H1 (cell line): ENCODE data around the gene SLC22A3. TPM values are rescaled to one million over a fixed set of nuclear protein-coding genes. Genes with fewer than 3 reads are reported as not detected.

Experiments
- CTCF ChIA-PET: fragments of 300-600 bp; sonication (Branson Sonifier 250); formaldehyde crosslinking; loops from one replicate; lab custom pipeline; 2021; ENCODE audit not compliant: partially characterized antibody; lab: Charles Lee
- POLR2A ChIA-PET: fragments of 300-600 bp; sonication (Branson Sonifier 250); formaldehyde crosslinking; loops from one replicate; lab custom pipeline; 2021; ENCODE audit warnings: inconsistent platforms; ENCODE audit not compliant: partially characterized antibody; lab: Charles Lee
- DNase-seq, 2 experiments: peaks; one replicate each; pipeline versions ENCODE4 v3.0.0 to v3.0.0-alpha.2; 2010 to 2022; ENCODE audit warnings: low spot score in 2 of 2, low read depth in 1 of 2, mixed read lengths in 1 of 2
- FAIRE-seq: peaks from 2 replicates; lab custom pipeline; 2011; peaks lifted over from hg19 to GRCh38; lab: Jason Lieb, UNC
- H2AFZ ChIP-seq: 2 replicates; pipeline ENCODE4 v1.8.1; 2012; ENCODE audit warnings: low read length, inconsistent platforms
- H2AK5ac ChIP-seq: 2 replicates; pipeline ENCODE4 v1.6.1; 2013; ENCODE audit warnings: low read depth, low read length
- H2BK120ac ChIP-seq: replicated peaks from 2 replicates; pipeline ENCODE3; 2013; ENCODE audit warnings: low read depth, low read length, inconsistent platforms
- H2BK12ac ChIP-seq: 2 replicates; pipeline ENCODE4 v1.6.1; 2013; ENCODE audit warnings: low read depth, low read length
- H2BK15ac ChIP-seq: 2 replicates; pipeline ENCODE4 v1.6.1; 2013; ENCODE audit warnings: low read length
- H2BK20ac ChIP-seq: 2 replicates; pipeline ENCODE4 v1.6.1; 2013; ENCODE audit warnings: low read length
- H2BK5ac ChIP-seq: 2 replicates; pipeline ENCODE4 v1.6.1; 2013; ENCODE audit warnings: low read depth, low read length
- H3K14ac ChIP-seq: 2 replicates; pipeline ENCODE4 v1.6.1; 2013; ENCODE audit warnings: inconsistent platforms; ENCODE audit not compliant: insufficient read length
- H3K18ac ChIP-seq: 2 replicates; pipeline ENCODE4 v1.6.1; 2013; ENCODE audit warnings: low read length; ENCODE audit errors: extremely low read depth
- H3K23ac ChIP-seq: 2 replicates; pipeline ENCODE4 v1.6.1; 2013; ENCODE audit warnings: inconsistent platforms; ENCODE audit not compliant: insufficient read length
- H3K23me2 ChIP-seq: 2 replicates; pipeline ENCODE4 v1.6.1; 2013; ENCODE audit warnings: low read depth, low read length
- H3K27ac ChIP-seq: 2 replicates; pipeline ENCODE4 v1.6.1; 2011; ENCODE audit warnings: low read depth, low read length, inconsistent platforms
- H3K27me3 ChIP-seq, 4 experiments: replicated peaks in 1 of 4; 1 replicate in 1 of 4; 2 replicates in 3 of 4; pipeline versions ENCODE4 v1.6.1 to v1.8.1; 2011 to 2013; ENCODE audit warnings: low read length in 3 of 4, mild to moderate bottlenecking in 3 of 4, inconsistent platforms in 2 of 4, mixed read lengths in 2 of 4, moderate library complexity in 1 of 4; ENCODE audit not compliant: control insufficient read depth in 3 of 4, insufficient read depth in 3 of 4; ENCODE audit errors: extremely low read depth in 1 of 4
- H3K36me3 ChIP-seq, 4 experiments: 2 replicates each; pipeline versions ENCODE4 v1.6.1 to v1.8.1; 2011 to 2013; ENCODE audit warnings: mild to moderate bottlenecking in 4 of 4, low read length in 3 of 4, moderate library complexity in 2 of 4, control low read depth in 1 of 4, inconsistent platforms in 1 of 4; ENCODE audit not compliant: insufficient read depth in 4 of 4, control insufficient read depth in 2 of 4
- H3K4ac ChIP-seq: replicated peaks from 2 replicates; pipeline ENCODE3; 2013; ENCODE audit warnings: low read length, low read depth, mixed read lengths, inconsistent platforms; ENCODE audit not compliant: insufficient read length
- H3K4me1 ChIP-seq, 4 experiments: replicated peaks in 1 of 4; 1 replicate in 1 of 4; 2 replicates in 3 of 4; pipeline versions ENCODE4 v1.6.1 to v1.8.1; 2011 to 2013; ENCODE audit warnings: low read length in 3 of 4, inconsistent platforms in 2 of 4, mixed read lengths in 1 of 4; ENCODE audit not compliant: insufficient read depth in 4 of 4, control insufficient read depth in 3 of 4
- H3K4me2 ChIP-seq, 2 experiments: 2 replicates each; pipeline versions ENCODE4 v1.6.1 to v1.8.1; 2011 to 2013; ENCODE audit warnings: low read depth in 2 of 2, low read length in 2 of 2, control low read depth in 1 of 2, inconsistent platforms in 1 of 2, mild to moderate bottlenecking in 1 of 2; ENCODE audit not compliant: insufficient read depth in 1 of 2
- H3K4me3 ChIP-seq, 4 experiments: fragments of 200-600, 300-600 bp in 1 of 4; sonication (generic), shearing (Covaris generic), sonication (Bioruptor Twin) in 1 of 4; 2 replicates each; pipeline versions ENCODE4 v1.5.1 to v1.8.1; 2011 to 2016; ENCODE audit warnings: low read length in 4 of 4, low read depth in 3 of 4, control low read depth in 2 of 4, inconsistent platforms in 2 of 4, mild to moderate bottlenecking in 2 of 4, mixed read lengths in 1 of 4, moderate library complexity in 1 of 4; ENCODE audit not compliant: insufficient read depth in 2 of 4; ENCODE audit errors: extremely low read depth in 1 of 4
- H3K56ac ChIP-seq: replicated peaks from 2 replicates; pipeline ENCODE3; 2013; ENCODE audit warnings: low read depth, mild to moderate bottlenecking, mixed read lengths, low read length, inconsistent platforms; ENCODE audit not compliant: insufficient read length
- H3K79me1 ChIP-seq: 2 replicates; pipeline ENCODE4 v1.6.1; 2013; ENCODE audit warnings: low read depth, low read length, control low read depth
- H3K79me2 ChIP-seq, 2 experiments: 2 replicates each; pipeline versions ENCODE4 v1.6.1 to v1.8.1; 2012 to 2013; ENCODE audit warnings: low read length in 2 of 2, mild to moderate bottlenecking in 2 of 2, inconsistent platforms in 1 of 2; ENCODE audit not compliant: insufficient read depth in 2 of 2, control insufficient read depth in 1 of 2
- H3K9ac ChIP-seq, 4 experiments: replicated peaks in 1 of 4; 1 replicate in 1 of 4; 2 replicates in 3 of 4; pipeline versions ENCODE4 v1.6.1 to v1.8.1; 2011 to 2013; ENCODE audit warnings: low read depth in 3 of 4, low read length in 3 of 4, control low read depth in 2 of 4, mild to moderate bottlenecking in 2 of 4, moderate library complexity in 2 of 4, inconsistent platforms in 1 of 4; ENCODE audit errors: extremely low read depth in 1 of 4
- H3K9me3 ChIP-seq, 2 experiments: 2 replicates each; pipeline versions ENCODE4 v1.6.1 to v1.8.1; 2012 to 2013; ENCODE audit warnings: mild to moderate bottlenecking in 2 of 2, moderate library complexity in 2 of 2, control low read depth in 1 of 2, inconsistent platforms in 1 of 2, low read depth in 1 of 2, low read length in 1 of 2, mixed read lengths in 1 of 2; ENCODE audit not compliant: insufficient read depth in 2 of 2
- H4K20me1 ChIP-seq, 2 experiments: replicated peaks in 1 of 2; 2 replicates each; pipeline versions ENCODE3 to v1.8.1; 2011 to 2013; ENCODE audit warnings: inconsistent platforms in 2 of 2, low read length in 2 of 2, mild to moderate bottlenecking in 1 of 2; ENCODE audit not compliant: insufficient read depth in 2 of 2, control insufficient read depth in 1 of 2
- H4K5ac ChIP-seq: 2 replicates; pipeline ENCODE4 v1.6.1; 2013; ENCODE audit warnings: low read length, low read depth, mixed read lengths, inconsistent platforms; ENCODE audit not compliant: insufficient read length
- H4K8ac ChIP-seq: 2 replicates; pipeline ENCODE4 v1.8.0; 2013; ENCODE audit warnings: mild to moderate bottlenecking, moderate library complexity, low read length, inconsistent platforms; ENCODE audit not compliant: insufficient read depth; ENCODE audit errors: extremely low read depth
- H4K91ac ChIP-seq: replicated peaks from 2 replicates; pipeline ENCODE3; 2013; ENCODE audit warnings: low read length, mixed read lengths, inconsistent platforms; ENCODE audit not compliant: insufficient read length
- ASH2L ChIP-seq: fragments of 200-600, 300-600 bp; sonication (generic); IDR thresholded peaks from one replicate; pipeline ENCODE4 v1.7.1; 2017; ENCODE audit warnings: low read length
- CBX8 ChIP-seq: fragments of 300-800, 300-1000 bp; sonication (generic); IDR thresholded peaks from 2 replicates; pipeline ENCODE4 v1.7.1; 2016; ENCODE audit warnings: low read depth, low read length, borderline replicate concordance
- GABPA ChIP-seq: IDR thresholded peaks from 2 replicates; pipeline ENCODE4 v1.6.1; 2011; ENCODE audit warnings: mild to moderate bottlenecking, low read length, moderate library complexity, borderline replicate concordance; ENCODE audit not compliant: insufficient read depth
- NRF1 ChIP-seq: IDR thresholded peaks from 2 replicates; pipeline ENCODE4 v1.6.1; 2011; ENCODE audit warnings: mild to moderate bottlenecking, low read depth, low read length, improper control_type of control experiment
- PHF8 ChIP-seq: fragments of 200-600 bp; sonication (generic); conservative IDR thresholded peaks from 2 replicates; pipeline ENCODE4 v1.7.1; 2012; ENCODE audit warnings: low read depth, mild to moderate bottlenecking, inconsistent platforms, low read length, moderate library complexity
- POLR2AphosphoS5 ChIP-seq: IDR thresholded peaks from 2 replicates; pipeline ENCODE4 v1.6.1; 2011; ENCODE audit warnings: low read depth, low read length
- SP4 ChIP-seq: IDR thresholded peaks from 2 replicates; pipeline ENCODE4 v1.6.1; 2012; ENCODE audit warnings: low read length, inconsistent platforms
- TEAD4 ChIP-seq: IDR thresholded peaks from 2 replicates; pipeline ENCODE4 v1.6.1; 2012; ENCODE audit warnings: low read depth, low read length, inconsistent platforms, mixed read lengths
- ZNF274 ChIP-seq: IDR thresholded peaks from 2 replicates; pipeline ENCODE4 v1.7.0; 2012; ENCODE audit warnings: low read length, borderline replicate concordance; ENCODE audit errors: extremely low read depth
- polyA plus RNA-seq, 7 experiments: library from polyadenylated mRNA; depleted of rRNA in 3 of 7; stranded (reverse) in 5 of 7; unstranded in 2 of 7; fragments of >200 nt in 5 of 7; fragments of 200-250 nt in 2 of 7; gene quantifications; 1 replicate in 5 of 7; 2 replicates in 1 of 7; 4 replicates in 1 of 7; pipeline versions ENCODE4 v1.2.1 to v1.2.3, GENCODE V29; 2011 to 2013; ENCODE audit warnings: missing spikeins in 2 of 7, mixed read lengths in 2 of 7
- total RNA-seq: library from RNA; stranded (reverse); fragmentation: NEBNext Ultra II Directional; extraction: Animal tissue kit (Norgen Biotek cat#: 25700); gene quantifications from 2 replicates; pipeline ENCODE4 v1.2.1, GENCODE V29; 2021
- TF ChIP-seq, protein P1 (sequence below), 3 experiments: IDR thresholded peaks; 1 replicate in 2 of 3; 2 replicates in 1 of 3; pipeline versions ENCODE4 v1.5.1 to v1.6.1; 2011; ENCODE audit warnings: low read length in 3 of 3, mild to moderate bottlenecking in 3 of 3, inconsistent platforms in 2 of 3, low read depth in 1 of 3, moderate library complexity in 1 of 3; ENCODE audit not compliant: insufficient read depth in 1 of 3; ENCODE audit errors: control extremely low read depth in 1 of 3
- TF ChIP-seq, protein P2 (sequence below): IDR thresholded peaks from 2 replicates; pipeline ENCODE4 v1.6.1; 2011; ENCODE audit warnings: low read depth, mild to moderate bottlenecking, low read length; ENCODE audit not compliant: insufficient read depth

SLC22A3 gene
- total and polyA plus RNA-seq, 2 of the 8 experiments (the other 6 are each of a cell fraction or from before 2014, with no cell fraction given), result 1.0 to 2.9 TPM

DNA sequence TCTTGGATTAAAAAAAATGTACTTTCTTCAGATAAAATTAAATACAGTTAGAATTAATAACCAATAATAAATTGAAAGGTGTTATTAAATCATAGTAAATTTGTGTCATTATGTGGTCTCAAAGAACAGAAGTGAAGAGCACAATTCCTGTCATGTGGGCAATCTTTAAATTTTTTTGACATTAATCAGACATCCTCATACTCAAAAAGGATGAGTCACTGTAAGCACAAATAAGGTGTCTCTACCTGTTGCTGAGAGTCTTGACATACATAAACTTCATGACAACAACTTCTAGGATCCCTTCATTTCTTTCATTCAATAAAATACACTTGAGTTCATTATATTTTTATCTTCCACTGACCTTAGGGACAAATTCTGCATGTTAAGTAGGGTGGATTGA is 76.1 kb downstream of the SLC22A3 start:
- Histone ChIP-seq H3K9ac (no peak overlapping the region), H2AFZ (no peak overlapping the region), H3K4me2 (no peak overlapping the region), H3K4me1 (peaks cover 0 to 6% (median under 1%) of the 10 kb centered on the region in 4 experiments; a peak in 3 of 7 replicates), H3K9me3 (no peaks in the 10 kb centered on the region), H3K23ac (no peak overlapping the region), H2BK5ac (no peak overlapping the region), H3K36me3 (no peaks in the 10 kb centered on the region), H2BK120ac (no peak overlapping the region), H3K27ac (no peak overlapping the region), H3K79me2 (no peaks in the 10 kb centered on the region), H3K4ac (no peak overlapping the region), H4K5ac (no peak overlapping the region), H3K79me1 (no peaks in the 10 kb centered on the region), H3K14ac (no peak overlapping the region), H2AK5ac (no peak overlapping the region), H3K56ac (no peak overlapping the region), H3K18ac (no peak overlapping the region), H4K91ac (no peak overlapping the region), H3K27me3 (no peaks in the 10 kb centered on the region), H3K4me3 (no peak overlapping the region), H2BK20ac (no peak overlapping the region), H4K20me1 (no peaks in the 10 kb centered on the region), H2BK15ac (no peak overlapping the region), H3K23me2 (peaks cover under 1% of the 10 kb centered on the region; the same call in 1 of the 2 replicates), H2BK12ac (no peak overlapping the region), H4K8ac (no peak overlapping the region)
- ChIA-PET CTCF (no interaction called here), POLR2A (no interaction called here)
- no peak for DNase-seq
- FAIRE-seq, result no peak
- TF ChIP-seq POLR2AphosphoS5 (no peak), CBX8 (no peak), SP4 (no peak), GABPA (no peak), PHF8 (no peak), ZNF274 (no peak), TEAD4 (no peak), ASH2L (no peak), NRF1 (no peak)
- TF ChIP-seq, protein P1, sequence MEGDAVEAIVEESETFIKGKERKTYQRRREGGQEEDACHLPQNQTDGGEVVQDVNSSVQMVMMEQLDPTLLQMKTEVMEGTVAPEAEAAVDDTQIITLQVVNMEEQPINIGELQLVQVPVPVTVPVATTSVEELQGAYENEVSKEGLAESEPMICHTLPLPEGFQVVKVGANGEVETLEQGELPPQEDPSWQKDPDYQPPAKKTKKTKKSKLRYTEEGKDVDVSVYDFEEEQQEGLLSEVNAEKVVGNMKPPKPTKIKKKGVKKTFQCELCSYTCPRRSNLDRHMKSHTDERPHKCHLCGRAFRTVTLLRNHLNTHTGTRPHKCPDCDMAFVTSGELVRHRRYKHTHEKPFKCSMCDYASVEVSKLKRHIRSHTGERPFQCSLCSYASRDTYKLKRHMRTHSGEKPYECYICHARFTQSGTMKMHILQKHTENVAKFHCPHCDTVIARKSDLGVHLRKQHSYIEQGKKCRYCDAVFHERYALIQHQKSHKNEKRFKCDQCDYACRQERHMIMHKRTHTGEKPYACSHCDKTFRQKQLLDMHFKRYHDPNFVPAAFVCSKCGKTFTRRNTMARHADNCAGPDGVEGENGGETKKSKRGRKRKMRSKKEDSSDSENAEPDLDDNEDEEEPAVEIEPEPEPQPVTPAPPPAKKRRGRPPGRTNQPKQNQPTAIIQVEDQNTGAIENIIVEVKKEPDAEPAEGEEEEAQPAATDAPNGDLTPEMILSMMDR (IDR thresholded peaks at IDR 0.05; ENCODE audit: control extremely low read depth in 1 of 3, insufficient read depth in 1 of 3, low read depth in 1 of 3, low read length in 3 of 3), result no peak
- TF ChIP-seq, protein P2, sequence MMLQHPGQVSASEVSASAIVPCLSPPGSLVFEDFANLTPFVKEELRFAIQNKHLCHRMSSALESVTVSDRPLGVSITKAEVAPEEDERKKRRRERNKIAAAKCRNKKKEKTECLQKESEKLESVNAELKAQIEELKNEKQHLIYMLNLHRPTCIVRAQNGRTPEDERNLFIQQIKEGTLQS, result no peak
